ENCODE measurements around the gene ZFYVE21. TPM values are rescaled to one million over a fixed set of nuclear protein-coding genes. Genes with fewer than 3 reads are reported as not detected.

ZFYVE21 gene
- total RNA-seq, 4 donors from 2014 or later: 78.7 to 175 (median 139) TPM

DNA sequence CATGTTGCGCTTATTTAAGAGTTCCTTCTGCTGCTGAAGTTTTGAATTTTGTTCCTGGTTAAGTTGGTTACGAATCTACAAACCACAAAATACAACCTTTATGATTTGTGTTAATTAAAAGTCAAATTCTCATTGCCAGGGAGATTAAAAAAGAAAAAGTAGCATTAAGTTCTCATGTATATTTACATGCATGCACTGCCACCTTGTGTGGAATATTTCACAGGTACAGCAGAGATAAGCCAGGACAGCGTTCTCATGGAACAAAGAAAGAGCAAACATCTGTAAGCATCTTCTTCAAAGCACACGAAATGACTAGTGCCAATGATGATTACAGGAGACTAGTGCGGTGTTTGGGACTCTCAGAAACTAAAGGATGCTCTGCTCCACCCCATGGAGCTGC lies 34.2 kb downstream of the ZFYVE21 start:
- TF ChIP-seq, protein P1, sequence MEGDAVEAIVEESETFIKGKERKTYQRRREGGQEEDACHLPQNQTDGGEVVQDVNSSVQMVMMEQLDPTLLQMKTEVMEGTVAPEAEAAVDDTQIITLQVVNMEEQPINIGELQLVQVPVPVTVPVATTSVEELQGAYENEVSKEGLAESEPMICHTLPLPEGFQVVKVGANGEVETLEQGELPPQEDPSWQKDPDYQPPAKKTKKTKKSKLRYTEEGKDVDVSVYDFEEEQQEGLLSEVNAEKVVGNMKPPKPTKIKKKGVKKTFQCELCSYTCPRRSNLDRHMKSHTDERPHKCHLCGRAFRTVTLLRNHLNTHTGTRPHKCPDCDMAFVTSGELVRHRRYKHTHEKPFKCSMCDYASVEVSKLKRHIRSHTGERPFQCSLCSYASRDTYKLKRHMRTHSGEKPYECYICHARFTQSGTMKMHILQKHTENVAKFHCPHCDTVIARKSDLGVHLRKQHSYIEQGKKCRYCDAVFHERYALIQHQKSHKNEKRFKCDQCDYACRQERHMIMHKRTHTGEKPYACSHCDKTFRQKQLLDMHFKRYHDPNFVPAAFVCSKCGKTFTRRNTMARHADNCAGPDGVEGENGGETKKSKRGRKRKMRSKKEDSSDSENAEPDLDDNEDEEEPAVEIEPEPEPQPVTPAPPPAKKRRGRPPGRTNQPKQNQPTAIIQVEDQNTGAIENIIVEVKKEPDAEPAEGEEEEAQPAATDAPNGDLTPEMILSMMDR (IDR thresholded peaks at IDR 0.05; ENCODE audit: low read depth): no peak

DNA sequence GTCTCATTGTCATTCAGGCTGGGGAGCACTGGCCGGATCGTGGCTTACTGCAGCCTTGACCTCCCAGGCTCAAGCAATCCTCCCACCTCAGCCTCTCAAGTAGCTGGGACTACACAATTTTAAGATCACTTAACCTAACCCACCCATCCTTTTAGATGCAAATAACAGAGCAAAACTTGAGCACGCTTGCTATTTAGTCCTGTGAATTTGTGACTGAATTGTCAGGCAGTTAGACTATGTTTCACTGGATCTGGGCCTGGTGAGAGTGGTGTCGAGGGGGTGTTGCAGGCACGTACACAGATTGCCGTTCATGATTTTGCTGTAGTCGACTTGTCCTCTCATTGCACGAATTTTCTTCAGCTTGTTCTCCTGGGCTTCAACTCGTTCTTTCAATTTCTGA lies 38.2 kb downstream of the ZFYVE21 start:
- TF ChIP-seq, protein P1 (IDR thresholded peaks at IDR 0.05; ENCODE audit: low read depth): no peak

DNA sequence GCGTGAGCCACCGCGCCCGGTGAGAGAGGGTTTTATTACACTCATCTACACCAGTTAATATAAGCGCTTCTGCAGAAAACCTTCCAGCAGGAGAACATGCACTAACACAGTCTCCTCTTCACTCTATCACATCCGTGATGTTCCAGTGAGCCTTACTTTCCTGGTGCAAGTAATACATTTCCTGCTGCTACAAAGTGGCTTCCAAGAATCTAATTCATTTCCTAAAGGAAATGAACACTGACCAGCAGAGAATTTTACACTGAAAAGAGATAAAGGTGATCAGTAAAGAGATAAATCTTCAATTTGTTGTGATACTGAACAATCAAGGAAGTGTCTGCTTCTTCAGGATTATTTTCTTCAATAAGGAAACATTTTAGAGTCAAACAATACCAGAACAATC lies 39.5 kb downstream of the ZFYVE21 start:
- TF ChIP-seq, protein P1 (IDR thresholded peaks at IDR 0.05; ENCODE audit: low read depth): no peak

DNA sequence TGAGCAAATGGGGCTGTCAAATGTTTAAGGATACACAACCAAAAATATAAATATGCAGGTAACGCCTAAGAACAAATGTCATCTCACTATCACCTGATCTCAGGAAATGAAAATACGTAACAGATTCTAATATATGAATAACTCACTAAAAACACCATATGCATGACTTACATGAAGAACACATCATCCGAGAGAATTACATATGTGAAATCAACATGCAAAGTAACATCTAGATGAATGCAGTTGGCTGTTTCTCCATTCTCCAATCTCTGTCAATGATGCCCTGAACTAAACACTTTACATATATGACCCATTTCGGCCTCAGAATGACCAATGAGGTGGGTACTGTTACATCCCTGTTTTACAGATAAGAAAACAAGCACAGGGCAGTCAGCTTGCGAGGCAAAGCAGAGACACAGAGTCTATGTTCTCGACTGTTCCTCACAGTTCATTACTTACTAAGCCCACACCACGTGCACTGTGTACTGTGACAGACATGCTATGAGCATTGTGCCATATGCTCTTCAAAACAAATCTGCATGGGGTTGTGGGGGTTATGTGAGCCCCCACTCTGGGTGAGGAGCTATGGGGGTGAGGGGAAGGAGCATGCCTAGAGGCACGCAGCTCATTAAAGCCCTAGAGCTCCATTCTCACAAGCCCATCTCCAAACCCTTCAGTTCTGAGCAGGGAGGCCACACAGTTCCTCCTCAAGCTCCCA lies 42.6 kb downstream of the ZFYVE21 start:
- TF ChIP-seq, protein P1 (IDR thresholded peaks at IDR 0.05; ENCODE audit: low read depth): no peak

DNA sequence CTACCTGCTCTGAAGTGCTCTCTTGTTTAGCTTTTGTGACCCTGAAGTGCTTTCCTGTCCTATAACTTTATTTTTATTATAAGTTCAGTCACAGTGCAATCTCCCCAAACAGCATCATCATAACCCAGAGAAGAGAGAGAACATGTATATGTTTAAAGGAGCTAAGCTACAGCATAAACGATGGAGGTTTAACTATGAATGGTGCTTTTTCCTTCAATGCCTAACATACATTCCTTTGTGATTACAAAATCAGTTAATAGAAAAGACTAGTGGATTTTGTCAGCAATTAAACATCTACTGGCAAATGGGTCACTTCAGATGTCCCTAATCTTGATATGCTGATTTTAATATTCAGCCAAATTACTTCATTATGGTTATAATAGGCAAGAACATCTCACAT lies 46.4 kb downstream of the ZFYVE21 start:
- TF ChIP-seq, protein P1 (IDR thresholded peaks at IDR 0.05; ENCODE audit: low read depth): no peak

DNA sequence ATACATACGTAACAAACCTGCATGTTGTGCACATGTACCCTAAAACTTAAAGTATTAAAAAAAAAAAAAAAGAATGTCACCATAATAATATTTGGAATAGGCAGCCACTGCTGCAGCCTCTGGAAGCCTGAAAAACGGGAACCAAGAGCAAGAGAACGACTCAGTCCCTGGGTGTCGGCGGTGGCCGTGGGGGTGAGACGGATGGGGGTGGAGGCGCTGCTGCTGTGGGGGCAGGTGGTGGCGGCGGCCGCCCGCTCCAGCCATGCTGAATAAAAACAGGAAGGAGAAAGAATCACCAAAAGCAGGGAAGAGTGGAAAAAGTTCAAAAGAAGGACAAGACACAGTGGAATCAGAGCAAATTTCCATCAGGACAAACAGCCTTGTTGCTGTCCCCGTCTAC lies 46.9 kb downstream of the ZFYVE21 start:
- TF ChIP-seq, protein P1 (IDR thresholded peaks at IDR 0.05; ENCODE audit: low read depth): no peak

DNA sequence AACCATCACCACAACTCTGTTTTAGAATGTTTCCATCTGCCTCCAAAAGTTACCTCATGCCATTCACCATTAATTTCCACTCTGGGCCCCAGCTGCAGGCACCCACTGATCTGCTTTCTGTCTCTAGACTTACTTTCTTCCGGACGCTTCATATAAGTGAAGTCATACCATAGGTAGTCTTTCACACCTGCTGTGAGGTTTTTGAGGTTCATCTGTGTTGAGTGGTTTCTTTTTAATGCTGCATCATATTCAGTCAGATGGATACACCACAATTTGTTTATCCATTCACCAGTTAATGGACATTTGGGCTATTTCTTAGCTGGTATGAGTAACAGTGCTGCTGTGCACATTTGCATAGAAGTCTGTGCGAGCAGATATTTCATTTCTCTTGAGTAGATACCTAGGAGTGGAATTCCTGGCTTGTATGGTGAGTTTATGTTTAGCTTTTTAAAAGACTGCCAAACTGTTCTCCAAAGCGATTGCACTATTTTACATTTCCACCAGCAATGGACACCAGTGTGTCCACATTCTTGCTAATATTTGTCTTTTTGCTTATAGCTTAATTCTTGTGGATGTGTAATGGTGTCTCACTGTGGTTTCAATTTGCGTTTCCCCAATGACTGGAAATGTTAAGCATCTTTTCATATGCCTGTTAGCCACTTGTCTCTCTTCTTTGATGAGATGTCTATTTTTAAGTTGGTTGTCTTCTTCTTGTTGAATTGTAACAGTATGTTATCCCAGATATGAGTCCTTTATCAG lies 48.3 kb downstream of the ZFYVE21 start:
- TF ChIP-seq, protein P1 (IDR thresholded peaks at IDR 0.05; ENCODE audit: low read depth): no peak

Measured in subcutaneous adipose tissue (tissue), 4 donors.